ENCODE measurements around the gene QRICH1.

QRICH1 gene, protein sequence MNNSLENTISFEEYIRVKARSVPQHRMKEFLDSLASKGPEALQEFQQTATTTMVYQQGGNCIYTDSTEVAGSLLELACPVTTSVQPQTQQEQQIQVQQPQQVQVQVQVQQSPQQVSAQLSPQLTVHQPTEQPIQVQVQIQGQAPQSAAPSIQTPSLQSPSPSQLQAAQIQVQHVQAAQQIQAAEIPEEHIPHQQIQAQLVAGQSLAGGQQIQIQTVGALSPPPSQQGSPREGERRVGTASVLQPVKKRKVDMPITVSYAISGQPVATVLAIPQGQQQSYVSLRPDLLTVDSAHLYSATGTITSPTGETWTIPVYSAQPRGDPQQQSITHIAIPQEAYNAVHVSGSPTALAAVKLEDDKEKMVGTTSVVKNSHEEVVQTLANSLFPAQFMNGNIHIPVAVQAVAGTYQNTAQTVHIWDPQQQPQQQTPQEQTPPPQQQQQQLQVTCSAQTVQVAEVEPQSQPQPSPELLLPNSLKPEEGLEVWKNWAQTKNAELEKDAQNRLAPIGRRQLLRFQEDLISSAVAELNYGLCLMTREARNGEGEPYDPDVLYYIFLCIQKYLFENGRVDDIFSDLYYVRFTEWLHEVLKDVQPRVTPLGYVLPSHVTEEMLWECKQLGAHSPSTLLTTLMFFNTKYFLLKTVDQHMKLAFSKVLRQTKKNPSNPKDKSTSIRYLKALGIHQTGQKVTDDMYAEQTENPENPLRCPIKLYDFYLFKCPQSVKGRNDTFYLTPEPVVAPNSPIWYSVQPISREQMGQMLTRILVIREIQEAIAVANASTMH
- 4.5 to 24.2 (median 9.4) reads per million in 9 experiments for total RNA-seq

GRCh38 chr3:49093853-49094767, at the start of gene QRICH1:
TSS of gene QRICH1 (minus strand) at chr3:49094071. CDS start at chr3:49077017, 17,054 bp downstream.
- H3K36me3 Mint-ChIP-seq (ENCODE audit: insufficient read depth): peaks cover 73% of the 10 kb centered on the region
- DNase-seq (peak; percentile 95 to 97 (median 95)), ATAC-seq (replicated peaks) (peak; percentile 75)
- no peaks in the 10 kb centered on the region for H3K9me3 Mint-ChIP-seq
- no peaks in the 10 kb centered on the region for H3K27me3 Mint-ChIP-seq
- peak within 1 kb of the TSS; percentile 92 to 99 for H3K4me3 Mint-ChIP-seq
- H3K27ac Mint-ChIP-seq: peak within 1 kb of the TSS; percentile 94 to 98
- peaks cover 18 to 34% of the 10 kb centered on the region in 2 donors for H3K4me1 Mint-ChIP-seq (ENCODE audit: low read depth in 2 of 2)

GRCh38 chr3:49140080-49140479, 46.2 kb upstream of the QRICH1 start:
- ATAC-seq (replicated peaks): no peak
- DNase-seq: no peak
- Mint-ChIP-seq H3K27ac (no peak overlapping the region), H3K9me3 (peaks cover 0 to 5% of the 10 kb centered on the region in 2 donors), H3K36me3 (ENCODE audit: insufficient read depth) (no peaks in the 10 kb centered on the region), H3K4me1 (ENCODE audit: low read depth in 2 of 2) (no peaks in the 10 kb centered on the region), H3K27me3 (peaks cover 18 to 40% of the 10 kb centered on the region in 2 donors), H3K4me3 (no peak overlapping the region)

GRCh38 chr3:49135499-49135898, 41.6 kb upstream of the QRICH1 start:
- no peak overlapping the region for H3K27ac Mint-ChIP-seq
- peaks cover 0 to 4% of the 10 kb centered on the region in 2 donors for H3K4me1 Mint-ChIP-seq (ENCODE audit: low read depth in 2 of 2)
- H3K9me3 Mint-ChIP-seq: no peaks in the 10 kb centered on the region
- no peaks in the 10 kb centered on the region for H3K36me3 Mint-ChIP-seq (ENCODE audit: insufficient read depth)
- peaks cover 14 to 52% of the 10 kb centered on the region in 2 donors for H3K27me3 Mint-ChIP-seq
- H3K4me3 Mint-ChIP-seq: no peak overlapping the region
- no peak for ATAC-seq (replicated peaks)
- DNase-seq: no peak

GRCh38 chr3:49134471-49135265, 40.8 kb upstream of the QRICH1 start:
- peaks cover 0 to 4% of the 10 kb centered on the region in 2 donors for H3K4me1 Mint-ChIP-seq (ENCODE audit: low read depth in 2 of 2)
- no peak overlapping the region for H3K4me3 Mint-ChIP-seq
- no peak overlapping the region for H3K27ac Mint-ChIP-seq
- ATAC-seq (replicated peaks): no peak
- DNase-seq: no peak
- H3K27me3 Mint-ChIP-seq: peaks cover 14 to 44% of the 10 kb centered on the region in 2 donors
- no peaks in the 10 kb centered on the region for H3K36me3 Mint-ChIP-seq (ENCODE audit: insufficient read depth)
- H3K9me3 Mint-ChIP-seq: no peaks in the 10 kb centered on the region

GRCh38 chr3:49133226-49133951, 39.5 kb upstream of the QRICH1 start:
- no peak overlapping the region for H3K4me3 Mint-ChIP-seq
- H3K4me1 Mint-ChIP-seq (ENCODE audit: low read depth in 2 of 2): peaks cover 0 to 4% of the 10 kb centered on the region in 2 donors
- no peak for DNase-seq
- no peaks in the 10 kb centered on the region for H3K36me3 Mint-ChIP-seq (ENCODE audit: insufficient read depth)
- peaks cover 14 to 42% of the 10 kb centered on the region in 2 donors for H3K27me3 Mint-ChIP-seq
- no peak for ATAC-seq (replicated peaks)
- H3K27ac Mint-ChIP-seq: no peak overlapping the region
- H3K9me3 Mint-ChIP-seq: no peaks in the 10 kb centered on the region

- ATAC-seq (replicated peaks) (no peak), DNase-seq (no peak)
- H3K27ac Mint-ChIP-seq: no peak within 1 kb of the TSS
Observed at GRCh38 chr3:49132437-49133225, 38.8 kb upstream of the QRICH1 start, which contains the start of gene LAMB2. TSS of gene LAMB2 (minus strand) at chr3:49133050. CDS start at chr3:49132867, 183 bp downstream.

DNA sequence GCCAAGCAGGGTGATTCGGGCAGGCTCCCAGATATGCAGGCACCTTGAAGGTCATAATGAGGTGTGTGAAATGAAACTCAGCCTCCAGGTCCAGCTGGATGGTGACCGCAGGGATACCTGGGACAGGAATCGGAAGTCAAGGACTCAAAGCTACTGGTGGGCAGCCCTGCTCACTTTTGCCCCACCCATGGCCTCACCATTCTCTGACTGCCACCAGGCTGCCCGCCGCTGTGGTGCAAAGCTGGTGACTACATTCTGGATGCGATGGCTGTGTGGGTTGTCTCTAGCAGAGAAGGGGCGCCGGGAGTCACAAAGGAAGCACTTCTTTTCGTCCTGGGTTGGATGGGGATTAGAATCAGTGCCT, 38.2 kb upstream of the QRICH1 start:
- DNase-seq (no peak), ATAC-seq (replicated peaks) (no peak)
- Mint-ChIP-seq H3K27me3 (peaks cover 6 to 29% of the 10 kb centered on the region in 2 donors), H3K27ac (no peak overlapping the region), H3K9me3 (no peaks in the 10 kb centered on the region), H3K4me3 (no peak overlapping the region), H3K4me1 (ENCODE audit: low read depth in 2 of 2) (peaks cover 0 to 4% of the 10 kb centered on the region in 2 donors), H3K36me3 (ENCODE audit: insufficient read depth) (no peaks in the 10 kb centered on the region)

More at GRCh38 chr3:49132437-49133225, 38.8 kb upstream of the QRICH1 start, which contains the start of gene LAMB2:
- Mint-ChIP-seq H3K27me3 (peaks cover 11 to 35% of the 10 kb centered on the region in 2 donors), H3K36me3 (ENCODE audit: insufficient read depth) (no peaks in the 10 kb centered on the region), H3K4me1 (ENCODE audit: low read depth in 2 of 2) (peaks cover 0 to 4% of the 10 kb centered on the region in 2 donors), H3K4me3 (no peak within 1 kb of the TSS), H3K9me3 (no peaks in the 10 kb centered on the region)

GRCh38 chr3:49131576-49131975, 37.7 kb upstream of the QRICH1 start:
- H3K27me3 Mint-ChIP-seq: peaks cover 6 to 29% of the 10 kb centered on the region in 2 donors
- no peak overlapping the region for H3K4me3 Mint-ChIP-seq
- H3K27ac Mint-ChIP-seq: no peak overlapping the region
- DNase-seq (no peak), ATAC-seq (replicated peaks) (no peak)
- no peaks in the 10 kb centered on the region for H3K36me3 Mint-ChIP-seq (ENCODE audit: insufficient read depth)
- peaks cover 0 to 4% of the 10 kb centered on the region in 2 donors for H3K4me1 Mint-ChIP-seq (ENCODE audit: low read depth in 2 of 2)
- H3K9me3 Mint-ChIP-seq: no peaks in the 10 kb centered on the region

GRCh38 chr3:49131040-49131439, 37.2 kb upstream of the QRICH1 start:
- H3K9me3 Mint-ChIP-seq: no peaks in the 10 kb centered on the region
- no peaks in the 10 kb centered on the region for H3K36me3 Mint-ChIP-seq (ENCODE audit: insufficient read depth)
- peaks cover 6 to 29% of the 10 kb centered on the region in 2 donors for H3K27me3 Mint-ChIP-seq
- no peak for DNase-seq
- no peak overlapping the region for H3K27ac Mint-ChIP-seq
- no peak overlapping the region for H3K4me3 Mint-ChIP-seq
- no peak for ATAC-seq (replicated peaks)
- peaks cover 0 to 4% of the 10 kb centered on the region in 2 donors for H3K4me1 Mint-ChIP-seq (ENCODE audit: low read depth in 2 of 2)

- H3K27ac Mint-ChIP-seq: peak overlapping the region; percentile 31 to 41
Observed at GRCh38 chr3:49124991-49125670, 31.3 kb upstream of the QRICH1 start.

GRCh38 chr3:49124203-49124602, 30.3 kb upstream of the QRICH1 start:
- Mint-ChIP-seq H3K4me3 (no peak overlapping the region), H3K4me1 (ENCODE audit: low read depth in 2 of 2) (peaks cover 5 to 7% of the 10 kb centered on the region in 2 donors)
- no peak for ATAC-seq (replicated peaks)

More at GRCh38 chr3:49124991-49125670, 31.3 kb upstream of the QRICH1 start:
- Mint-ChIP-seq H3K36me3 (ENCODE audit: insufficient read depth) (no peaks in the 10 kb centered on the region), H3K9me3 (no peaks in the 10 kb centered on the region), H3K27me3 (no peaks in the 10 kb centered on the region), H3K4me3 (no peak overlapping the region), H3K4me1 (ENCODE audit: low read depth in 2 of 2) (peaks cover 0 to 5% of the 10 kb centered on the region in 2 donors)
- DNase-seq (no peak), ATAC-seq (replicated peaks) (no peak)

More at GRCh38 chr3:49124203-49124602, 30.3 kb upstream of the QRICH1 start:
- Mint-ChIP-seq H3K36me3 (ENCODE audit: insufficient read depth) (no peaks in the 10 kb centered on the region), H3K27ac (no peak overlapping the region), H3K9me3 (no peaks in the 10 kb centered on the region), H3K27me3 (no peaks in the 10 kb centered on the region)
- DNase-seq: no peak
